DND-41 (cell line): ENCODE data around the gene EP400.

Experiments
- EZH2 ChIP-seq: IDR thresholded peaks from 3 replicates; pipeline ENCODE4 v1.6.1; 2012; ENCODE audit warnings: borderline replicate concordance, low read depth, mild to moderate bottlenecking, moderate library complexity, low read length, inconsistent platforms; ENCODE audit not compliant: severe bottlenecking
- TF ChIP-seq, protein P1 (sequence below): IDR thresholded peaks from 2 replicates; pipeline ENCODE4 v1.5.1; 2012; ENCODE audit warnings: borderline replicate concordance, low read length, moderate library complexity, mild to moderate bottlenecking; ENCODE audit not compliant: poor library complexity, severe bottlenecking; ENCODE audit errors: extremely low read depth

DNA sequence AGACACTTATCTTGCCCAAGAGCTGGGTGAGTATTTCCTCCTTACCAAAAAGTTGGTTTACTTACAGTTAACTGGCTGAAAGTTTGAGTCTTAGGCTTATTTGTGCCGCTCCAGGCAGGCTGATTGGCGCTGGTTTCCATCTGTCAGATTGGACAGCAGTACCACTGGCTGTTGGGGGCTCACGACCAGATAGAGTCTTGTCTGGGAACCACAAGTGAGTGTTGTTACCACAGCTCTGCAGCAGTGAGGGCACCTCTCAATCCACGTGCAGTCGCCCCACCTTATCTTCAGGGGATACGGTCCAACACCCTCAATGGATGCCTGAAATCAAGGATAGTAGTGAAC, 135.5 kb downstream of the EP400 start:
- TF ChIP-seq, protein P1, sequence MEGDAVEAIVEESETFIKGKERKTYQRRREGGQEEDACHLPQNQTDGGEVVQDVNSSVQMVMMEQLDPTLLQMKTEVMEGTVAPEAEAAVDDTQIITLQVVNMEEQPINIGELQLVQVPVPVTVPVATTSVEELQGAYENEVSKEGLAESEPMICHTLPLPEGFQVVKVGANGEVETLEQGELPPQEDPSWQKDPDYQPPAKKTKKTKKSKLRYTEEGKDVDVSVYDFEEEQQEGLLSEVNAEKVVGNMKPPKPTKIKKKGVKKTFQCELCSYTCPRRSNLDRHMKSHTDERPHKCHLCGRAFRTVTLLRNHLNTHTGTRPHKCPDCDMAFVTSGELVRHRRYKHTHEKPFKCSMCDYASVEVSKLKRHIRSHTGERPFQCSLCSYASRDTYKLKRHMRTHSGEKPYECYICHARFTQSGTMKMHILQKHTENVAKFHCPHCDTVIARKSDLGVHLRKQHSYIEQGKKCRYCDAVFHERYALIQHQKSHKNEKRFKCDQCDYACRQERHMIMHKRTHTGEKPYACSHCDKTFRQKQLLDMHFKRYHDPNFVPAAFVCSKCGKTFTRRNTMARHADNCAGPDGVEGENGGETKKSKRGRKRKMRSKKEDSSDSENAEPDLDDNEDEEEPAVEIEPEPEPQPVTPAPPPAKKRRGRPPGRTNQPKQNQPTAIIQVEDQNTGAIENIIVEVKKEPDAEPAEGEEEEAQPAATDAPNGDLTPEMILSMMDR = no peak
- TF ChIP-seq EZH2 = no peak
